ENCODE data around the gene TNS1. TPM values are rescaled to one million over a fixed set of nuclear protein-coding genes. Genes with fewer than 3 reads are reported as not detected.

TNS1 gene
- total RNA-seq, 1 donor from 2014 or later, result 505 TPM

GRCh38 chr2:217978536-217979150 lies 24.2 kb downstream of the TNS1 start:
- H3K27ac ChIP-seq, result peak overlapping the region; percentile 64
- intact Hi-C loops (cut with DNase I), result no loop called here
- ATAC-seq, result peak; percentile 27 to 65

GRCh38 chr2:217977840-217978535 lies 24.8 kb downstream of the TNS1 start:
- Histone ChIP-seq H3K4me1 (peaks cover 55% of the 10 kb centered on the region), H3K27ac (peak overlapping the region; percentile 64), H3K9me3 (no peaks in the 10 kb centered on the region), H3K4me3 (peak overlapping the region; percentile 60), H3K27me3 (ENCODE audit: low read depth) (no peaks in the 10 kb centered on the region), H3K36me3 (no peaks in the 10 kb centered on the region)
- no peak for ATAC-seq
- intact Hi-C loops (cut with DNase I), result no loop called here
- no peak for DNase-seq
- TF ChIP-seq CTCF (IDR thresholded peaks at IDR 0.05), result no peak

More at GRCh38 chr2:217978536-217979150, 24.2 kb downstream of the TNS1 start:
- H3K4me3 ChIP-seq, result peak overlapping the region; percentile 60
- H3K36me3 ChIP-seq, result no peaks in the 10 kb centered on the region
- no peaks in the 10 kb centered on the region for H3K27me3 ChIP-seq (ENCODE audit: low read depth)
- H3K9me3 ChIP-seq, result no peaks in the 10 kb centered on the region
- TF ChIP-seq CTCF (IDR thresholded peaks at IDR 0.05), result no peak
- H3K4me1 ChIP-seq, result peaks cover 56% of the 10 kb centered on the region
- no peak for DNase-seq

GRCh38 chr2:217976301-217976700 lies 26.5 kb downstream of the TNS1 start:
- intact Hi-C loops (cut with DNase I), result no loop called here
- peaks cover 58% of the 10 kb centered on the region for H3K4me1 ChIP-seq
- ATAC-seq (no peak), DNase-seq (no peak)
- no peak for TF ChIP-seq CTCF (IDR thresholded peaks at IDR 0.05)
- no peaks in the 10 kb centered on the region for H3K27me3 ChIP-seq (ENCODE audit: low read depth)
- no peak overlapping the region for H3K4me3 ChIP-seq
- H3K9me3 ChIP-seq, result no peaks in the 10 kb centered on the region
- H3K27ac ChIP-seq, result peak overlapping the region; percentile 11
- H3K36me3 ChIP-seq, result no peaks in the 10 kb centered on the region

- ATAC-seq (no peak), DNase-seq (no peak)
- TF ChIP-seq CTCF (IDR thresholded peaks at IDR 0.05), result no peak
- Histone ChIP-seq H3K9me3 (no peaks in the 10 kb centered on the region), H3K27me3 (ENCODE audit: low read depth) (no peaks in the 10 kb centered on the region), H3K27ac (no peak overlapping the region), H3K4me1 (peaks cover 51% of the 10 kb centered on the region), H3K36me3 (no peaks in the 10 kb centered on the region), H3K4me3 (no peak overlapping the region)
- intact Hi-C loops (cut with DNase I), result no loop called here
These were observed 27.2 kb downstream of the TNS1 start for GRCh38 chr2:217975626-217976025.

GRCh38 chr2:217974389-217975005 lies 28.3 kb downstream of the TNS1 start:
- intact Hi-C loops (cut with DNase I), result no loop called here
- Histone ChIP-seq H3K27ac (no peak overlapping the region), H3K27me3 (ENCODE audit: low read depth) (no peaks in the 10 kb centered on the region), H3K36me3 (no peaks in the 10 kb centered on the region), H3K4me3 (no peak overlapping the region), H3K4me1 (peaks cover 40% of the 10 kb centered on the region), H3K9me3 (no peaks in the 10 kb centered on the region)
- no peak for TF ChIP-seq CTCF (IDR thresholded peaks at IDR 0.05)
- ATAC-seq, result no peak
- DNase-seq, result no peak
